Measurements from ENCODE around the gene TEX14.

Gene TEX14

GRCh38 chr17:58595194-58595792 is 96.6 kb downstream of the TEX14 start:
- POLR2A ChIA-PET: no interaction called here
- no peak overlapping the region for H3K4me3 ChIP-seq (ENCODE audit: low read depth, low read length)
- no peak for TF ChIP-seq CTCF (IDR thresholded peaks at IDR 0.05; ENCODE audit: insufficient read depth, low read length, missing control alignments)
- no peak for DNase-seq (ENCODE audit: low read depth, low spot score)
- CTCF ChIA-PET: interaction anchor here (1.1 to 4.8 kb wide), 4 partner anchors 9 to 18 kb away, joined by 3 to 43 read pairs (median 10); no protein-coding TSS in a partner anchor

- no peak for DNase-seq (ENCODE audit: low read depth, low spot score)
- no peak overlapping the region for H3K4me3 ChIP-seq (ENCODE audit: low read depth, low read length)
- ChIA-PET POLR2A (no interaction called here), CTCF (interaction anchor here (3.3 kb wide), 1 partner anchor 16 kb away, joined by 17 read pairs; no protein-coding TSS in a partner anchor)
- no peak for TF ChIP-seq CTCF (IDR thresholded peaks at IDR 0.05; ENCODE audit: insufficient read depth, low read length, missing control alignments)
These were observed 98.7 kb downstream of the TEX14 start for GRCh38 chr17:58593123-58593522.

- CTCF ChIA-PET: interaction anchor here (1.4 to 1.5 kb wide), 2 partner anchors 73 to 119 kb away, joined by 3 read pairs; no protein-coding TSS in a partner anchor
- POLR2A ChIA-PET: no interaction called here
These were observed 100.4 kb downstream of the TEX14 start for GRCh38 chr17:58591455-58591854.

GRCh38 chr17:58590377-58590776 is 101.5 kb downstream of the TEX14 start:
- POLR2A ChIA-PET: no interaction called here

More at GRCh38 chr17:58591455-58591854, 100.4 kb downstream of the TEX14 start:
- TF ChIP-seq CTCF (IDR thresholded peaks at IDR 0.05; ENCODE audit: insufficient read depth, low read length, missing control alignments): no peak
- no peak for DNase-seq (ENCODE audit: low read depth, low spot score)
- H3K4me3 ChIP-seq (ENCODE audit: low read depth, low read length): no peak overlapping the region

GRCh38 chr17:58587713-58588117 is 104.1 kb downstream of the TEX14 start:
- no peak for DNase-seq (ENCODE audit: low read depth, low spot score)
- peak; percentile 96 for TF ChIP-seq CTCF (IDR thresholded peaks at IDR 0.05; ENCODE audit: insufficient read depth, low read length, missing control alignments)
- CTCF ChIA-PET: interaction anchor here (0.7 to 6.3 kb wide), 25 partner anchors 8 to 1911 kb away, joined by 3 to 53 read pairs (median 4); no protein-coding TSS in a partner anchor
- POLR2A ChIA-PET: interaction anchor here (0.8 kb wide), 1 partner anchor 43 kb away, joined by 8 read pairs; no protein-coding TSS in a partner anchor
- H3K4me3 ChIP-seq (ENCODE audit: low read depth, low read length): no peak overlapping the region

More at GRCh38 chr17:58590377-58590776, 101.5 kb downstream of the TEX14 start:
- DNase-seq (ENCODE audit: low read depth, low spot score): no peak
- CTCF ChIA-PET: interaction anchor here (1.4 kb wide), 1 partner anchor 120 kb away, joined by 3 read pairs; no protein-coding TSS in a partner anchor
- no peak for TF ChIP-seq CTCF (IDR thresholded peaks at IDR 0.05; ENCODE audit: insufficient read depth, low read length, missing control alignments)
- no peak overlapping the region for H3K4me3 ChIP-seq (ENCODE audit: low read depth, low read length)

- POLR2A ChIA-PET: no interaction called here
- no peak for DNase-seq (ENCODE audit: low read depth, low spot score)
These were observed 105.7 kb downstream of the TEX14 start for GRCh38 chr17:58586009-58586644.

More at GRCh38 chr17:58586009-58586644, 105.7 kb downstream of the TEX14 start:
- no peak overlapping the region for H3K4me3 ChIP-seq (ENCODE audit: low read depth, low read length)
- CTCF ChIA-PET: interaction anchor here (0.6 to 6.3 kb wide), 12 partner anchors 8 to 420 kb away, joined by 3 to 53 read pairs (median 5); no protein-coding TSS in a partner anchor
- no peak for TF ChIP-seq CTCF (IDR thresholded peaks at IDR 0.05; ENCODE audit: insufficient read depth, low read length, missing control alignments)

All from AG04449 (cell line).